ENCODE results near the gene SDC4. TPM values are rescaled to one million over a fixed set of nuclear protein-coding genes. Genes with fewer than 3 reads are reported as not detected.

The SDC4 gene
- 45.2 and 48.1 TPM in 2 replicates for total RNA-seq

DNA sequence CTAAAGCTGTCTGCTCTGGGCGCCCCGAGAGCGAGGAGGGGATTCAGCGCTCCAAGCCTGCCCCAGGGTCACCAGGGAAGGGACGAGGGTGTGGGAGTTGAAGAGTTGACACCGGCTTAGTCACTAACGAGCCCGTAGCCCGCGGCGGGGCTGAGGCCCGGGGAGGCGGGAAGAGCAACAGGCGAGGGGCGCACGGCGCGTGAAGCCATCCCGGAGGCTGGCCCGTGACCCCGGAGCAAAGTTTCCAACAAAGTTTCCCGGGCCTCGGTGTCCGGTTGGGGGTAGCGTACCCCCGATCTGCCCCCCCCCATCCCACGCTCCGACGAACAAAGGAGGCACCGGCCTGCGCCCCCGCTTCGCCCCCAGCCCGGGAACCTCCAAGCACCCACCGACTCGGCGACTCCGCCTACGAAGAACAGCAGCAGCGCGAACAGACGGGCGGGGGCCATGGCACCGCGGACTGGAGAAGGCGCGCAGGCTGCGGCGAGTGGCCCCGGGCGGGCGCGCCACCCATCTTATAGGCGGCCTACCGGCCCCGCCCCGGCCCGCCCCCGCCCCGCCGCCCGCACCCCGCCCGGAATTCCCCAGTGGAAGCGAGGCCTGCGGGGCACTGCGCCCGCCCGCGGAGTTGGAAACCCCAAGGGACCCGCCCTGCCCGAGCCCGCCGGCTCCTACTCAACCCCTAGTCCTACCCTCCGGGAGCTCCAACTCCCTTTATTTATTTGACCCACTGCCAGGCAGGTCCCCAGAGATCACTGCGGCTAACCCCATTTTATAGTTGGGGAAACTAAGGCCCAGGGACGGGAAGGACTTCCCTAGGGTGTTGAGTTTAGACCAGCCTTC, at the start of gene SDC4:
Gene SDC4, minus strand, starts transcription at position 489 of the 843 bp plus-strand sequence. Its CDS starts 40 bp downstream, at position 449.

GRCh38 chr20:45378191-45378590, 30.0 kb upstream of the SDC4 start, which contains the start of gene TP53TG5:
TP53TG5 (minus strand) TSS chr20:45378325; CDS start chr20:45378236, 89 bp downstream.

DNA sequence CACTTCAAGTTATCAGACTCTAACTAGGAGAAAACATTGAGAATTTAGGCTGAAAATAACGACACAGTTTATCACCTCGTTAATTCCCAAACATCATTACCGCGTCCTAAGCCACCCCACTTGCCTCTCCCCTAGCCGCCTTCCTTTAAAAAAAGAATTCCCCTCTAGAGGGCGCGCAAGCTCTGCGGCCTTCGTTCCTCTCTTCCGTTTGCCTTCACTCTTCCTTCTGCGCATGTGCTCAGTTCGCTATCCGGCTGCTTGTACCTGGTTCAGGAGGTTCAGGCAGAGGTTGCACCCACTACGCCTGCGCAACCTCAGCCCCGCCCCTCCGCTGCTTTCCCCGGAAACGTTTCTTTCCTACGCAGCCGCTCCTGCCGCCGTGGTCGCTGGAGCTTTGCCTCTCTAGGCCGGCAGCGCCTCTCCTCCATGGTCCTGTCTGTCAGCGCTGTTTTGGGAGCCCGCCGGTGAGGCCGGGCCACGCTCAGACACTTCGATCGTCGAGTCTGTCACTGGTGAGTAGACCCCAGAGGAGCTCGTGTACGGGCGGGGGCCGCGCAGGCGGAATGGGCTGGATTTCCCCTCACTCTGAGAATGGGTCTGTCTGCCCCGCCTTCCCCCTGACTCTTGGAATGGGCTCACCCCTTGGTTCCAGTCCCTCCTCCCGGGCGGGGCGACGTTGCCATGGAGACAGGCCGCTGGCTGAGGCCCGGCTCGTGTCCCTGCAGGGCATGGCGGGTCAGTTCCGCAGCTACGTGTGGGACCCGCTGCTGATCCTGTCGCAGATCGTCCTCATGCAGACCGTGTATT, 14.8 kb upstream of the SDC4 start, which contains the start of gene SYS1:
Gene SYS1, plus strand, starts transcription at position 353 of the 807 bp plus-strand sequence. Its CDS starts 376 bp downstream, at position 729.

DNA sequence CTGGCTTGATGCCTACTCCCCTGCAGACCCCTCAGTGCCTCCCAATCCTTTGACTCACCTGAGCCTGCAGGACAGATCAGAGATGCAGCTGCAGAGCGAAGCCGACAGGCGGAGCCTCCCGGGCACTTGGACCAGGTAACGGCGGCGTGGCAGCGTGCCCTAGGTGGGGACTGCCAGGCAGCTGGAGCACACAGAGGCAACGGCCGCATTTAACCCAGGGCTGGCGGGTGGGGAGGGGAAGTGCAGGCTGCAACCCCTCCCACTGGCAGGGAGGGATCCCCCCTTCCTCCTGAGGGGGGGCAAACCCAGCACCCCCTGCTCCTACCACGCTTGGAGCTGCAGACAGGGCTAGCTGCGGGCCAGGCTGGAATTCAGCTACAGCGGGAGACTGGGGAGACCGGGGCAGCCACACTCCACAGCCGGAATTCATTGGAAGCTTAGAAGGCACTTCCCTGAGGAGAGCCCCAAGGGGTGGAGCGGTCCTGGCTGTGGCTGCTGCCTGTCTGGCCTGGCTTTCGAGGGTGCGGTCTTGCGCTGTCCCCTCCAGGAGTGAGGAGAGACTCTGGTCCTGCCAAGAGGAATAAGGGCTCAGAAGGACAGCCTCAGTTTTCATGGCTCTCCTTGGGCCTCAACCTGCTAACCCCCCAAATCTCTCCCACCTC, 40.0 kb downstream of the SDC4 start, which contains the start of gene MATN4:
Gene MATN4, minus strand, starts transcription at position 183 of the 662 bp plus-strand sequence. CDS start 2,717 bp downstream, outside the sequence.

GRCh38 chr20:45306431-45306982, 41.7 kb downstream of the SDC4 start, which contains the start of gene RBPJL:
RBPJL (plus strand) TSS chr20:45306840; CDS start chr20:45306923, 83 bp downstream.

Other genes starting within 250 kb of the SDC4 start
- gene KCNS1, start 247.3 kb downstream of the SDC4 start, total RNA-seq, result 1.4 TPM in 2 replicates
- gene WFDC5, start 233.2 kb downstream of the SDC4 start, total RNA-seq, result not detected in 2 replicates
- not detected in 2 replicates for gene WFDC12, start 224.0 kb downstream of the SDC4 start, total RNA-seq
- gene PI3, start 173.5 kb downstream of the SDC4 start, total RNA-seq, result not detected in 2 replicates
- not detected in 2 replicates for gene SEMG1, start 141.4 kb downstream of the SDC4 start, total RNA-seq
- not detected in 2 replicates for gene SEMG2, start 127.1 kb downstream of the SDC4 start, total RNA-seq
- 1.7 and 19.5 TPM in 2 replicates for gene SLPI, start 93.9 kb downstream of the SDC4 start, total RNA-seq
- not detected in 2 replicates for gene RBPJL, start 41.6 kb downstream of the SDC4 start, total RNA-seq
- 1.6 TPM in 1 of 2 replicates, not detected in the other for gene MATN4, start 40.1 kb downstream of the SDC4 start, total RNA-seq
- 22.4 and 23.6 TPM in 2 replicates for gene SYS1, start 14.7 kb upstream of the SDC4 start, total RNA-seq
- gene TP53TG5, start 29.9 kb upstream of the SDC4 start, total RNA-seq, result not detected in 2 replicates
- gene DBNDD2, start 59.9 kb upstream of the SDC4 start, total RNA-seq, result 2.0 and 12.3 TPM in 2 replicates
- gene PIGT, start 67.7 kb upstream of the SDC4 start, total RNA-seq, result 87.8 and 96.4 TPM in 2 replicates
- not detected in 2 replicates for gene WFDC2, start 121.3 kb upstream of the SDC4 start, total RNA-seq
- not detected in 2 replicates for gene SPINT3, start 167.2 kb upstream of the SDC4 start, total RNA-seq
- not detected in 2 replicates for gene WFDC6, start 191.1 kb upstream of the SDC4 start, total RNA-seq
- not detected in 2 replicates for gene EPPIN, start 199.0 kb upstream of the SDC4 start, total RNA-seq
- gene WFDC8, start 230.9 kb upstream of the SDC4 start, total RNA-seq, result not detected in 2 replicates